ENCODE measurements around the gene SLC44A3.
"Not testable (repeated sequence)": the region's sequence is repeated elsewhere in the genome, so short reads cannot be mapped to it uniquely, and the experiment has no call there.

The SLC44A3 gene

GRCh38 chr1:94937820-94938219, 117.7 kb downstream of the SLC44A3 start:
- no peaks in the 10 kb centered on the region for H3K27me3 ChIP-seq (ENCODE audit: insufficient read depth, low read length, poor library complexity, severe bottlenecking)
- H3K36me3 ChIP-seq (ENCODE audit: insufficient read depth, low read length), result no peaks in the 10 kb centered on the region
- no peaks in the 10 kb centered on the region for H3K9me2 ChIP-seq (replicated peaks; ENCODE audit: low read depth, low read length)
- H3K4me1 ChIP-seq (ENCODE audit: insufficient read depth, low read length, poor library complexity, severe bottlenecking), result peaks cover 17% of the 10 kb centered on the region
- no peak overlapping the region for H3K4me2 ChIP-seq (ENCODE audit: low read depth, low read length, poor library complexity, severe bottlenecking)
- H3K9me3 ChIP-seq (ENCODE audit: insufficient read depth, low read depth, low read length), result no peaks in the 10 kb centered on the region
- no peak overlapping the region for H3K9ac ChIP-seq (ENCODE audit: low read depth, low read length, poor library complexity, severe bottlenecking)
- no peaks in the 10 kb centered on the region for H4K20me1 ChIP-seq (ENCODE audit: insufficient read depth, low read length, poor library complexity, severe bottlenecking)
- no peaks in the 10 kb centered on the region for H3K79me2 ChIP-seq (ENCODE audit: insufficient read depth, low read length)
- TF ChIP-seq CTCF (conservative IDR thresholded peaks at IDR 0.05; ENCODE audit: low read length) (no peak), EZH2phosphoT487 (IDR thresholded peaks at IDR 0.05; ENCODE audit: borderline replicate concordance) (no peak)
- no peaks in the 10 kb centered on the region for H3F3A ChIP-seq (ENCODE audit: low read depth)
- no peak overlapping the region for H3K4me3 ChIP-seq (ENCODE audit: low read length, poor library complexity, severe bottlenecking)
- no peak overlapping the region for H2AFZ ChIP-seq (ENCODE audit: low read length)

- Histone ChIP-seq H3K4me3 (ENCODE audit: low read length, poor library complexity, severe bottlenecking) (no peak overlapping the region), H3K27me3 (ENCODE audit: insufficient read depth, low read length, poor library complexity, severe bottlenecking) (no peaks in the 10 kb centered on the region), H3K9me2 (replicated peaks; ENCODE audit: low read depth, low read length) (no peaks in the 10 kb centered on the region), H3K9ac (ENCODE audit: low read depth, low read length, poor library complexity, severe bottlenecking) (no peak overlapping the region), H2AFZ (ENCODE audit: low read length) (no peak overlapping the region), H3K9me3 (ENCODE audit: insufficient read depth, low read depth, low read length) (no peaks in the 10 kb centered on the region), H3K4me1 (ENCODE audit: insufficient read depth, low read length, poor library complexity, severe bottlenecking) (peaks cover 9% of the 10 kb centered on the region), H3K79me2 (ENCODE audit: insufficient read depth, low read length) (no peaks in the 10 kb centered on the region), H3K36me3 (ENCODE audit: insufficient read depth, low read length) (no peaks in the 10 kb centered on the region), H3K4me2 (ENCODE audit: low read depth, low read length, poor library complexity, severe bottlenecking) (no peak overlapping the region), H3F3A (ENCODE audit: low read depth) (no peaks in the 10 kb centered on the region), H4K20me1 (ENCODE audit: insufficient read depth, low read length, poor library complexity, severe bottlenecking) (no peaks in the 10 kb centered on the region)
- TF ChIP-seq CTCF (conservative IDR thresholded peaks at IDR 0.05; ENCODE audit: low read length) (no peak), EZH2phosphoT487 (IDR thresholded peaks at IDR 0.05; ENCODE audit: borderline replicate concordance) (no peak)
These were observed 120.6 kb downstream of the SLC44A3 start for GRCh38 chr1:94940738-94941137.

- H2AFZ ChIP-seq (ENCODE audit: low read length); H3K9me3 ChIP-seq (ENCODE audit: insufficient read depth, low read depth, low read length); H3K4me1 ChIP-seq (ENCODE audit: insufficient read depth, low read length, poor library complexity, severe bottlenecking); H3K4me3 ChIP-seq (ENCODE audit: low read length, poor library complexity, severe bottlenecking); H3F3A ChIP-seq (ENCODE audit: low read depth); H3K27me3 ChIP-seq (ENCODE audit: insufficient read depth, low read length, poor library complexity, severe bottlenecking); H3K79me2 ChIP-seq (ENCODE audit: insufficient read depth, low read length); H3K9ac ChIP-seq (ENCODE audit: low read depth, low read length, poor library complexity, severe bottlenecking); H4K20me1 ChIP-seq (ENCODE audit: insufficient read depth, low read length, poor library complexity, severe bottlenecking); H3K4me2 ChIP-seq (ENCODE audit: low read depth, low read length, poor library complexity, severe bottlenecking); H3K9me2 ChIP-seq (replicated peaks; ENCODE audit: low read depth, low read length); H3K36me3 ChIP-seq (ENCODE audit: insufficient read depth, low read length): not testable (repeated sequence)
These were observed 121.3 kb downstream of the SLC44A3 start for GRCh38 chr1:94941480-94941879.

Measured in Loucy (cell line).